ENCODE measurements around the gene PGAM1.
"Not testable (repeated sequence)": the region's sequence is repeated elsewhere in the genome, so short reads cannot be mapped to it uniquely, and the experiment has no call there.

Gene PGAM1

DNA sequence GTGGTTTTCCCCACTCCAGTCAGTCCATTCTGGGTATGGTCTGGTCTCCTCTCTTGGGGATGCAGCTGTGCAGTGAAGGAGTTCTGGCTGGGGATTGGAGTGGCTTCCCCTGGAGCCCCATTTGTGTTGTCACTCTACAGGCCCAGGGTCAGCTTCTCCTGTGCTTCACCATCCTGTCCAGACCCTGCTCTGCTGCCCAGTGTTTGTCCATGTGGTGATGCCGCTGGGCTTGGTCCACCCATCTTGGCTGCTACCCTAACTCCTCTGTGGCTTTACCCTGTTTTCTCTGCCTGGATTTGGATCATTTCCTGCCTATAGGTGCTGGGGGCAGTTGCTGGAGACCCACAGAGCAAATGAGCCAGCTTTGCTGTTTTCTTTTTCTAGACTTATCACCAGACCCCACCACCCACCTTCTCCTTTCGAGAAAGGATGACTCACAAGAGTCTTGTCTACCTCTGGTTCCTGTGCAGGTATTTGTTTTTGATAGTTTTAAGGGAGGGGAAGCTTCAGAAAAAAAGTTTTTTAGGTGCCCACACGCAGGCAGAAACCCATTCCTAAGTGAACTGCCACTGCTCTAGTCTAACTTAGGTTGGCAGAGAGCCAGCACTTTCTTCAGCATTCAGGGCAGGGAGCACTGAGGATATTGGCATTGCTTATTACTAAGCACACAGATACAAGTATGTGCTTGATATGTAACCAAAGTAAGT, 28.5 kb downstream of the PGAM1 start:
- in situ Hi-C loops (cut with MboI; ENCODE audit: low sequenced_read_pairs), result no loop called here

DNA sequence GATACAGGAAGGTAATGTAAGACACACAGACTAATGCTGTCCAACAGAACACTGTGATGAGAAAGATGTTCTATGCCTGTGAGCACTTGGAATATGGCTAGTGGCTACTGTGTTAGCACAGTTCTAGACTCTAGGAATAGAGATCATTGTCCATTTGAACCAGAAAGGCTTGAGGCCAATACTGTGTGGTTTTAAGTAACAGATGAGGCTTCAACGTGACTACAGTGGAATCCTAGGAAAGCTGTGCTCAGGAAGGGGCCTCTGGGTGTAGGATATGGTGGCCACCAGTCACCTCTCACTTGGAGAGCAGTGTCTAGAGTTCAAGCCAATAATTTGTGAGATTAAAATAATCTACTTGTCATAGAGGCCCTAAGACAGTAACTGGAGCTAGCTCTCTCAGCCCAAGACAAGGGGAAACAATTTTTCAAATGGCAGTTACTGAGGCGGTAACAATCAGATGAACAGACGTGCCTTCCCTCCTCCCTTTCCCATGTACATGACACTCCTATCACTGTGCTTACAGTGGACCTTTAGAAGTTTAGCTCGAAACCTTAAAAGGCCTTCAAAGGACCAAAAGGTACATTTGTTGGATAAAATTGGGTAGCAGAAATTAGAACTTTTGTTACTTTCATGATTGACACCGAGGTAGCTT, 30.2 kb downstream of the PGAM1 start:
- in situ Hi-C loops (cut with MboI; ENCODE audit: low sequenced_read_pairs), result no loop called here

DNA sequence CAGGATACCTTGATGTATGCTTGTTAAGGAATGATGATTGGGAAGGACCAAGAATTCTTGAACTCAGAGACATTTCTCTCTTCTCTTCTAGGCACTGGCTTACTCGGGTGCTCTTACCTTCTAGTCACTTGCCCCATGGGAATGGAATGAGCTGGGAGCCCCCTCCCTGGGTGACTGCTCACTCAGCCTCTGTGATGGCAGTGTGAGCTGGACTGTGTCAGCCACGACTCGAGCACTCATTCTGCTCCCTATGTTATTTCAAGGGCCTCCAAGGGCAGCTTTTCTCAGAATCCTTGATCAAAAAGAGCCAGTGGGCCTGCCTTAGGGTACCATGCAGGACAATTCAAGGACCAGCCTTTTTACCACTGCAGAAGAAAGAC, 30.7 kb downstream of the PGAM1 start:
- in situ Hi-C loops (cut with MboI; ENCODE audit: low sequenced_read_pairs), result no loop called here

DNA sequence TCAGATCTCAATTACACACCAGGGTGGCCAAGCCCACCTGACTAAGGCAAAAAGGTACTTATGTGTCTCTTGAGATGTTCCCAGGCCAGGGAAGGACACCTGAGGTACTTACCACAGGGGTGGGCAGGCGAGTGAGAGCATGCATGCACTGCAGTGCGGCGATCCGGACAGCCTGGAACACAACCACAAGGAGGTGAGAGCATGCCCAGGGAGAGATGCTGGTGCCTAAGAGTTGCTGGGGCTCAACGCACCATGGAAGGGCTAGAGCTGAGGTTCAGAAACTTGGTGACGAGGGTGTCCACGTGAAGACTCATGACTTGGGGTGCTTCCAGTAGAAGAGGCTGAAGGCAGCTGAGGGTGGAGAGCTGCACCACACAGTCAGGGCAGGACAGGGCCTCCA, 33.1 kb downstream of the PGAM1 start:
- in situ Hi-C loops (cut with MboI; ENCODE audit: low sequenced_read_pairs), result no loop called here

DNA sequence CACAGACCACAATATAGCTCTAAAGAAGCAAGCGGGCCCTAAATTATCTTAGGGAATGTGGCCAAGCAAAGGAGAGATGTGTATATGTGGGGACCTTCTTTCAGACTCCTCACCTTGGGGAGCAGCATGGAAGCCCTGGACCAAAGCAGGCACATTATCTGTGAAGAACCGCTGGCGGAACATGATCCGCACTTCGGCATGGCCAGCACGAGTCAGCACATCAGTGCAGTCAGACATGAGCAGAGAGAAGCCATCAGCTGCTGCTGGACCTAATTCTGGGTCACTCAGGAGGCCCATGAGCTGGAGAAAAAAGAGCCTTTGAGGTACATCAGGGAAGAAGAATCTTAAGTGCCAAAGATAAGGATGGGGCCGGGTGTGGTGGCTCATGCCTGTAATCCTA, 33.9 kb downstream of the PGAM1 start:
- in situ Hi-C loops (cut with MboI; ENCODE audit: low sequenced_read_pairs), result no loop called here

DNA sequence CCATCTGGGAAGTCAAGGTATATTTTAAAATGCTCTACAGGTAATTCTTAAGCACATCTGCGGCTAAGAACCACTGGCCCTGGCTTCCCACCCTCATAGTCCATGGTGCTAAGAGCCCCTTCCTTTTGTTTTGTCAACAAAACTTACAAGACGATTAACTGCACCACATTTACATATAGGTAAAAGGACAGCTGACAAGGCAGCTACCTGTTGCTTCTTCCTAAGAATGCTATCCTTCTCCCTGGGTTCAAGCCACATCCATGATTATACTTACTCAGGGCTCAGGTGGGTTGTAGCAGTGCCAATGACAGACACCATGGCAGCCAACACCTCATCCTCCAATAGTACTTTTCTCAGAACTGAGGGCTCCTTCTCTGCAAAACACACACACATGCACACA, 36.3 kb downstream of the PGAM1 start:
- in situ Hi-C loops (cut with MboI; ENCODE audit: low sequenced_read_pairs), result no loop called here

DNA sequence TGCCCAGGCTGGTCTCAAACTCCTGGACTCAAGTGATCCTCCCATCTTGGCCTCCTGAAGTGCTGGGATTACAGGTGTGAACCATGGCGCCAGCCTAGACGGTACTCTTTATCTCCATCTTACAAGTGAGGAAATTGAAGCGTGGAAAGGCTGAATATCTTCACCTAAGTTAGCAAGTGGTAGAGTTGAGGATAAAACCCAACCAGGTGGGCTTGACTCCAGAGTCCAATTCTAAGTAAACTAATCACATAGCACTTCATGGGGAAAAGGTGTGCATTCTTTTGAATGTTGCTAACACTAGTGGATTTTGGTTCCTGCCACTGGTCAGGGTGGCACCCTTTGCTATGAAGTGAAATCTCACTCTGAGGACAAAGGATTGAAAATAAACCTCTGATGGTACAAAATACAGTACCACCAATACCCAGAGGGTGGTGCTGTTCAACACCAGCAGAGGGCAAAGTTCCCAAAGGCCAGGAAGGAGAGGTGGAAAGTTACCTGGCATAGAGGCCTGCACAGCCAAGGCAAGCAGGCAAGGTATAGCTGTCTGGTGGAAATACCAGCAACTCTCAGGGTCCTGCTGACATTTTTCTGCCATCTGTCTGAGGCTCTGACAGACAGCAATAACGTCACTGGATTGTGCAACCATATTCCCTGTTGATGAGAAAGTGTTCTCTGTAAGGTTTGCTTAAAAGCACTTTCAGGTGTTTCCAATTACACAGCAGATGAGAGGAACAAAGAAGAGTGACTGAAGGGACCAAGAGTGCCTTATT, 37.6 kb downstream of the PGAM1 start:
- in situ Hi-C loops (cut with MboI; ENCODE audit: low sequenced_read_pairs), result no loop called here

DNA sequence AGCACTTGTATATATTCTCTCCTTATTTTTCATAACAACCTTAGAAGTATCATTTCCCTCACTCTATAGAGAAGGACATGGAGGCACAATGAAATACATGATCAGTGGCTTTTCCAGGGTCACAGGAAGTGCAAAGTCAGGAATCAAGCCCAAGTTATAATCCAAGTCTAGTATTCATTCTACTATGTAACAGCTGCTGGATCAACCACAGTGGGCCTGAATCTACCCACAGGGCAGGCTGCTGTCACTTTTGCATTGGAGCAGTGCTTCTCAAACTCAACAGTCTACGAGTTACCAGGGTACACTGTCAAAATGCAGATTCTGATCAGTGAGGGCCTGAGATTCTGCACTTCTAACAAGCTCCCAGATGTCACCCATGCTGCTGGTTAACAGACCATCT, 38.2 kb downstream of the PGAM1 start:
- in situ Hi-C loops (cut with MboI; ENCODE audit: low sequenced_read_pairs), result no loop called here

DNA sequence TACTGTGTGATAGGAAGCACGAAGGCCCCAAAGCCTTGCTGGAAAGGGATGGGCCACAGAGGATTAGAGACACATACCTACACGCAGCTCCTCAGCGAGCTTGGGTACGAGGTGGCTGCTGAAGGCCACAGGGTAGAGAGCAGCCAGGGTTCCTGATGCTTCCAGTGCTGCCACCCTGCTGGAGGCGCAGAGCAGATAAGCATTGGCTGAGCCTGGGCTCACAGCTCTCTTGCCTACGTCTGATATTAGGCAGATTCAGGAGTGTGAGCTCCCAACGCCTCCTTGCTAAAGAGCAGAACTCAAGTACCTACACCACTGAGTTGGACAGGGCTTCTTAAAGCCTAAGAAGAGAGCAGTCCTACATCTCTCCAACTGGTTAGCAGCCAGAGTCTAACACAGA, 40.0 kb downstream of the PGAM1 start:
- in situ Hi-C loops (cut with MboI; ENCODE audit: low sequenced_read_pairs), result no loop called here

DNA sequence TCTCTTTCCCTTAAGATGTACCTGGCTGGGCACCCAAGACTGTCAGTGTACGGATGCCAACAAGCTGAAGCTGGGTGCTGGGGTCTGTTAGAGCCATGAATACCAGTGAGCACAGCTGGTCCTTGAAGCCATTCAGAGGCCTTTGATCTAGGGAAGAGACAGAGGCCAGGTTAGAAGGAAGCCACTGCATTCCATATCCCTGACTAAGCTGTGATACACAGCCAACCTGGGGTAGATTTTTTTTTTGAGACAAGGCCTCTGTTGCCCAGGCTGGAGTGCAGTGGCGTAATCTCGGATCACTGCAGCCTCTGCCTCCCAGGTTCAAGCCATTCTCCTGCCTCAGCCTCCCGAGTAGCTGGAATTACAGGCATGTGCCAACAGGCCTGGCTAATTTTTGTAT, 40.8 kb downstream of the PGAM1 start:
- in situ Hi-C loops (cut with MboI; ENCODE audit: low sequenced_read_pairs), result no loop called here

DNA sequence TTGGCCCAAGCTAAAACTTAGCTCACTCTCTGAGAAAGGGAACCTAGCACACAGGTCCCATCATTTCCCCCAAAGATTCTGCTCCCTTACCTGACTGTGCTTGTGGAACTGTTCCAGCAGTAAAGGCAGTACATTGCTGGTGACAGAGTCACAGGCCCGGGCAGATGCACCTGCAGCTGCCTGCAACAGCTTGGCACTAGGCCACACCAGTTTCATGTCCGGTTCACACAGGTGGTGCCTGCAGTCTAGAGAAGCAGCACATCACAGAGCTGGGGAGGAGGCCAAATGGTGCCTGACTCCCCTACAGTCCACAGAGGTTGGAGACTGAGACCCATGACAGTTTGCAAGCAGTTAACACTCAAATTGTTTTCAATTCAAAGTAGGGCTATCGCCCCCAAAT, 42.2 kb downstream of the PGAM1 start:
- in situ Hi-C loops (cut with MboI; ENCODE audit: low sequenced_read_pairs), result no loop called here

DNA sequence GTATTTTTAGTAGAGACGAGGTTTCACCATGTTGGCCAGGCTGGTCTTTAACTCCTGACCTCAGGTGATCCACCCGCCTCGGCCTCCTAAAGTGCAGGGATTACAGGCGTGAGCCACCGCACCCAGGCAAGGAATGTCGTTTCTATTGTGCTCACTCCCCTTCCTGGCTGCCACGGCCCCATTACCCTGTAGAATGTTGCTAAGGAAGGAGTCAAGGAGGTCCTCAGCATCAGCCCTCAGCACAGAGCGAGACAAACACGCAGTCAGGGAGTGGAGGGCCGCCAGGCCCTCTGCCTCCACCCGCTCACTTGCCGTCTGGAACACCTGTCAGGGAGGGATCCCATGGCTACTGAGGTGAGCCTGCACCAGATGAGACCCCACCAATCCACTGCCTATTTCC, 42.8 kb downstream of the PGAM1 start:
- in situ Hi-C loops (cut with MboI; ENCODE audit: low sequenced_read_pairs), result not testable (repeated sequence)

DNA sequence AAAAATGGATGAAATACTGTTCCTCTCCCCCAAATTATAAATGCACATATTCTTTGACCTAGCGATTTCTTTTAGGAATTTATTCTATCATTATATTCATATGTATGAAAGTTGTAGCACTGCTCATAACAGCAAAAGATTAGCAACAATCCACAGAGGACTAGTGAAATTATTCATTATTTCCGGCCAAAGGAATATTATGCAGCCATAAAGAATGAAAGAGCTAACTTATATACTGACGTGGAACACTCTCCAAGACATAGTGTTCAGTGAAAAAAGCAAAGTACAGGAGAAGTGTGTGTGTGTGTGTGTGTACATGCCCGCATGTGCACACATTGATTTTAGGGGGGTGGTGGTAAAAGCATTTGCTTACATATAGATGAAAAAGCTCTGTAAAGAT, 48.9 kb downstream of the PGAM1 start:
- in situ Hi-C loops (cut with MboI; ENCODE audit: low sequenced_read_pairs), result no loop called here

DNA sequence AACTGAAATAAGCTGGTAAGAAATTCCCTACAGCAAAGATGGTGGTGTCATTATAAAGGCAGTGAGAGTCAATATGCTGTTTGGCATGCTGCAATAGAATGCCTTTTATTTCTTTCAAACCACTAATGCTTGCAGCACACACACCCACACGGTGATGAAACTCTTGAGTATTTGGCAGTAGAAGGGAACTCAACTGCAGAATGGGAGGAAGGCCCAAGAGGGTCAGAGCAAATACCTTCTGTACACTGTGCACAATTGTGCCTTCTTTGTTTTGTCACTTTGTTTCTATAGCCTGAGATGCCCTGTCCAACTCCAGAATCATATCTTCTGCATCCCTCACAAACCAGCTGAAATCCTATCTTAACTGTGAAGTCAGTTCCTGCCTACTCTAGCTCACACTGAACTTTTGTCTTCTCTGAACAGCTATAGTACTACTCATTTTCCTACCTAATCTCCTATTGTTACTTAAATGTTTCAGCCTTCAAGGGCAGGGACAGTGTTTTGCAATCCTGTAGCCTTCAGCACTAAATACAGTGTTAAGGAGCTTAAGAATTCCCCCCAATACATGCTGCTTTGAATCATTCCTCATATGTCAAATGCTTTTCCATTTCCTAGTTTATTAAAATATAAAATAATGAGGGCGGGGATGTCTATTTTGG, 50.1 kb downstream of the PGAM1 start:
- in situ Hi-C loops (cut with MboI; ENCODE audit: low sequenced_read_pairs), result no loop called here

DNA sequence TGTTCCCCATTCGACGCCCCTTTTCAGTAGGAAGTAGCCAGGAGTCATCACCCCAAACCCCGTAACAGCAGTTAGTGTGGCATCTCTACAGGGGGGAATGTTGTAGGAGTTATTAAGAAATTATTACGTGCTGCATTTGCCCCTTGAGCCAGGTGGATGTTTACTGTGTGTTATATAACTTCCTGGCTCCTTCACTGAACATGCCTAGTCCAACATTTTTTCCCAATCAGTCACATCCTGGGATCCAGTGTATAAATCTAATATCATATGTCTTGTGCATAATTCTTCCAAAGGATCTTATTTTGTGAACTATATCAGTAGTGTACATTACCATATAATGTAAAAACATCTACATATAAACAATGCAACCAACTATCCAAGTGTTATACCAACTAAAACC, 53.4 kb downstream of the PGAM1 start:
- in situ Hi-C loops (cut with MboI; ENCODE audit: low sequenced_read_pairs), result not testable (repeated sequence)

DNA sequence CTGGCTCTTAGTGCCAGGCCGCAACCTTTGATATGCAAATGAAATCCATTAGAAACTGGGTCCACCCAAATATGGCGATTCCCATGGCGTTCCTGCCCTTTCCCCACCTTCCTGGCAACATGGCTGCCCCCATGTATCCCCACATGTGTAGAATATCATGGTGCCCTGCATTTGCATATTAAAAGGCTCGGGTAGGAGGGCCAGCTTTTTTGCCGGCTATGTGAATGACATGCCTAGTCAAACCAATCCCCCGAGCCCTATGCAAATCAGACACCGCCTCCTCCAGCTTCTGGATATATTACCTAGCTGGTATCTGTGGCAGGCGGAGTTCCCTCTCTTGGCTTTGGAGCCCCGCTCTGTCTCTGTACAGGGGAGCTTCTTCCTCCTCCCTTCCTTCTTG, 53.9 kb downstream of the PGAM1 start:
- in situ Hi-C loops (cut with MboI; ENCODE audit: low sequenced_read_pairs), result no loop called here

DNA sequence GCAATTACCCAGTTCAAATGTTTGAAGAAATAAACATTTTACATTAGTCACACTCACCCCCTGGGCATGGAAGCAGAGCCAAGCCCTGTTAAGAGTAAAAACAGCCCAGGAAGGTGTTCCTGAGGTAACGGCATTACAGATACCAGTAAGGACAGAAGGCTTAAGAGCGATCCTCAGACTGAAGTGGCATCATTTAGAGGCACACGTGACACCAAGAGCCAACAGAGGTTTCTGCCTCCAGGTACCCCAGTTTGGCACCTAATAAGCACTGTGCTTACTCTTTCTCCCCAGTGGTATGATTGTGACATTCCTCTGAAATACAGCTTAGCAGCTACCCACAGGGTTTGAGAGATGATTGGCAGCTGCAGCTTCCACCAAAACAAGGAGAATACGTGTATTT, 55.1 kb downstream of the PGAM1 start:
- in situ Hi-C loops (cut with MboI; ENCODE audit: low sequenced_read_pairs), result no loop called here

DNA sequence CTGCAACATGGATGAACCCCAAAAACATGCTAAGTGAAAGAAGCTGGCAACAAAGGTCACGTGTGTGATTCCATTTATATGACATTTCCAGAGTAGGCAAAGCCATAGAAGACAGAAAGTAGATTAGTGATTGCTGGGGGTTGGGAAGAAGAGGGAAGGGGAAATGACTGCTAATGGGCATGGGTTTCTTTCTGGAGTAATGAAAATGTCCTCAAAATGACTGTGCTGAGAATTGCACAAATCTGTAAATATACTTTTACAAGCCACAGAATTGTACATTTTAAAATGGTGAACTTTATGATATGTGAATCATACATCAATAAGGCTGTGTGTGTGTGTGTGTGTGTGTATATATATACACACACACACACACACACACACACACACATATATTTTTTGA, 56.4 kb downstream of the PGAM1 start:
- in situ Hi-C loops (cut with MboI; ENCODE audit: low sequenced_read_pairs), result no loop called here

Data from HL-60/S4 (cell line).